Measurements from ENCODE around the gene HAUS3.

DNA sequence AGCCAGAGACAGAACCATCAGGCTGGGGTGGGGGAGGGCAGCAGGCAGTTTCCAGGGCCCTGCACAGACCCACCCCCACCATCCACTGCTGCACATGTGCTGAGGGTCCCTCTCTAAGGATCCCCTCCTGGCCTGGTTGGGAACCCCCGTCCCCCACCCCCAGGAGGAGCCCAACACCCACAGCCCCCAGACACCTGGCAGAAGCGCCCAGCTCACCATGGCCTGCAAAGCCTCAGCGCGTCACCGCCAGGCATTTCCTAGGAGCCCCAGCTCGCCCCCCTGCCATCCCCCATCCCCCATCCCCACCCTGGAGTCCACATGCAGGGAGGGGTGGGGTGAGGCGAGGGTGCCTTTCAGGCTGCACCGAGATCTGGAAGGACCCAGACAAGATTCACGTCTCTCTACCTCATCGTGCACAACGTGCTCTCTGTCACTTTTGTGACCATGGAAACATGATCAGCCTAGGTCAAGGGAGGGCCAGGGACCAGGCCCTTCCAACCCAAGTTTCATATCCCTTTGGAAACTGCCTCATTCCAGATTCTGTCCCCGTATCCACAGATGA lies 10.7 kb upstream of the HAUS3 start:
- TF ChIP-seq, protein P1, sequence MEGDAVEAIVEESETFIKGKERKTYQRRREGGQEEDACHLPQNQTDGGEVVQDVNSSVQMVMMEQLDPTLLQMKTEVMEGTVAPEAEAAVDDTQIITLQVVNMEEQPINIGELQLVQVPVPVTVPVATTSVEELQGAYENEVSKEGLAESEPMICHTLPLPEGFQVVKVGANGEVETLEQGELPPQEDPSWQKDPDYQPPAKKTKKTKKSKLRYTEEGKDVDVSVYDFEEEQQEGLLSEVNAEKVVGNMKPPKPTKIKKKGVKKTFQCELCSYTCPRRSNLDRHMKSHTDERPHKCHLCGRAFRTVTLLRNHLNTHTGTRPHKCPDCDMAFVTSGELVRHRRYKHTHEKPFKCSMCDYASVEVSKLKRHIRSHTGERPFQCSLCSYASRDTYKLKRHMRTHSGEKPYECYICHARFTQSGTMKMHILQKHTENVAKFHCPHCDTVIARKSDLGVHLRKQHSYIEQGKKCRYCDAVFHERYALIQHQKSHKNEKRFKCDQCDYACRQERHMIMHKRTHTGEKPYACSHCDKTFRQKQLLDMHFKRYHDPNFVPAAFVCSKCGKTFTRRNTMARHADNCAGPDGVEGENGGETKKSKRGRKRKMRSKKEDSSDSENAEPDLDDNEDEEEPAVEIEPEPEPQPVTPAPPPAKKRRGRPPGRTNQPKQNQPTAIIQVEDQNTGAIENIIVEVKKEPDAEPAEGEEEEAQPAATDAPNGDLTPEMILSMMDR (IDR thresholded peaks at IDR 0.05): no peak
- TF ChIP-seq TCF7L2 (IDR thresholded peaks at IDR 0.05; ENCODE audit: low read depth, low read length): no peak
- TF ChIP-seq POLR2AphosphoS5 (IDR thresholded peaks at IDR 0.05; ENCODE audit: low read depth, low read length): no peak
- TF ChIP-seq SIN3A (IDR thresholded peaks at IDR 0.05; ENCODE audit: borderline replicate concordance, insufficient read depth, low read depth, low read length): no peak
- TF ChIP-seq REST (IDR thresholded peaks at IDR 0.05; ENCODE audit: insufficient read depth in 1 of 2, low read depth in 2 of 2, low read length in 1 of 2): no peak
